H1 (cell line): Measurements from ENCODE around the gene GHRL. TPM values are rescaled to one million over a fixed set of nuclear protein-coding genes. Genes with fewer than 3 reads are reported as not detected.

Source experiments
- CEBPB ChIP-seq: IDR thresholded peaks from 2 replicates; pipeline ENCODE4 v1.6.1; 2012; ENCODE audit warnings: low read depth, low read length
- GTF2F1 ChIP-seq: IDR thresholded peaks from 2 replicates; pipeline ENCODE4 v1.6.1; 2012; ENCODE audit warnings: low read depth, low read length, improper control_type of control experiment, borderline replicate concordance
- RBBP5 ChIP-seq: IDR thresholded peaks from 2 replicates; pipeline ENCODE4 v1.7.1; 2012; ENCODE audit warnings: low read depth, mild to moderate bottlenecking, inconsistent platforms, low read length, moderate library complexity, borderline replicate concordance
- SAP30 ChIP-seq: fragments of 300-600 bp; sonication (generic); IDR thresholded peaks from 2 replicates; pipeline ENCODE4 v1.7.1; 2012; ENCODE audit warnings: low read length, moderate library complexity, mild to moderate bottlenecking, inconsistent platforms; ENCODE audit not compliant: insufficient read depth, insufficient replicate concordance
- SUZ12 ChIP-seq: fragments of 200-600 bp; sonication (generic); IDR thresholded peaks from 2 replicates; pipeline ENCODE4 v1.6.1; 2012; ENCODE audit warnings: mild to moderate bottlenecking, inconsistent platforms, low read length, moderate library complexity, mixed read lengths
- TEAD4 ChIP-seq: IDR thresholded peaks from 2 replicates; pipeline ENCODE4 v1.6.1; 2012; ENCODE audit warnings: low read depth, low read length, inconsistent platforms, mixed read lengths
- polyA plus RNA-seq, 7 experiments: library from polyadenylated mRNA; depleted of rRNA in 3 of 7; stranded (reverse) in 5 of 7; unstranded in 2 of 7; fragments of >200 nt in 5 of 7; fragments of 200-250 nt in 2 of 7; gene quantifications; 1 replicate in 5 of 7; 2 replicates in 1 of 7; 4 replicates in 1 of 7; pipeline versions ENCODE4 v1.2.1 to v1.2.3, GENCODE V29; 2011 to 2013; ENCODE audit warnings: missing spikeins in 2 of 7, mixed read lengths in 2 of 7
- total RNA-seq: library from RNA; stranded (reverse); fragmentation: NEBNext Ultra II Directional; extraction: Animal tissue kit (Norgen Biotek cat#: 25700); gene quantifications from 2 replicates; pipeline ENCODE4 v1.2.1, GENCODE V29; 2021
- TF ChIP-seq, protein P1 (sequence below): fragments of 300-600 bp; sonication (generic); IDR thresholded peaks from 2 replicates; pipeline ENCODE4 v1.7.1; 2012; ENCODE audit warnings: low read length, moderate library complexity, mild to moderate bottlenecking, inconsistent platforms; ENCODE audit not compliant: insufficient replicate concordance
- TF ChIP-seq, protein P2 (sequence below): IDR thresholded peaks from 2 replicates; pipeline ENCODE4 v1.6.1; 2012; ENCODE audit warnings: low read length, inconsistent platforms
- TF ChIP-seq, protein P3 (sequence below): IDR thresholded peaks from 2 replicates; pipeline ENCODE4 v1.6.1; 2011; ENCODE audit warnings: low read length, improper control_type of control experiment

GHRL gene
- total and polyA plus RNA-seq, 2 of the 8 experiments (the other 6 are each of a cell fraction or from before 2014, with no cell fraction given), result 0.32 to 0.35 TPM

DNA sequence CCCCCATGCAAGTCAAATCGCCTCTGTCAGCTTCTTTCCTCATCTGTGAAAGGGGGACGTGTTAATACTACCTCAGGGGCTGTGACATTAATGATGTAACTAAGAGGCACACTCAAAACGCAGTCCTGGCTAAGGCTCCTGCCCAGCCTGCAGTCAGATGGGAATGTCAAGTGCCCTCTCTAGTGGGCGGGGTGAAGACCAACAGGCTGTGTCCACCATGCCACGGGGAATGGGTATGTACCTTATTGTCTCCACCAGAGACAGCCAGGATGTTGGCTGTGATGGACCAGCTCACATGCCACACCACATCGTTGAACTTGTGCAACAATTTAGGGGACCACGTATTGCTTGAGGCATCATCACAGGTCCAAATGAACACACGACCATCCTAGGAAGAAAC lies 11.0 kb upstream of the GHRL start (continued):
- TF ChIP-seq, protein P1, sequence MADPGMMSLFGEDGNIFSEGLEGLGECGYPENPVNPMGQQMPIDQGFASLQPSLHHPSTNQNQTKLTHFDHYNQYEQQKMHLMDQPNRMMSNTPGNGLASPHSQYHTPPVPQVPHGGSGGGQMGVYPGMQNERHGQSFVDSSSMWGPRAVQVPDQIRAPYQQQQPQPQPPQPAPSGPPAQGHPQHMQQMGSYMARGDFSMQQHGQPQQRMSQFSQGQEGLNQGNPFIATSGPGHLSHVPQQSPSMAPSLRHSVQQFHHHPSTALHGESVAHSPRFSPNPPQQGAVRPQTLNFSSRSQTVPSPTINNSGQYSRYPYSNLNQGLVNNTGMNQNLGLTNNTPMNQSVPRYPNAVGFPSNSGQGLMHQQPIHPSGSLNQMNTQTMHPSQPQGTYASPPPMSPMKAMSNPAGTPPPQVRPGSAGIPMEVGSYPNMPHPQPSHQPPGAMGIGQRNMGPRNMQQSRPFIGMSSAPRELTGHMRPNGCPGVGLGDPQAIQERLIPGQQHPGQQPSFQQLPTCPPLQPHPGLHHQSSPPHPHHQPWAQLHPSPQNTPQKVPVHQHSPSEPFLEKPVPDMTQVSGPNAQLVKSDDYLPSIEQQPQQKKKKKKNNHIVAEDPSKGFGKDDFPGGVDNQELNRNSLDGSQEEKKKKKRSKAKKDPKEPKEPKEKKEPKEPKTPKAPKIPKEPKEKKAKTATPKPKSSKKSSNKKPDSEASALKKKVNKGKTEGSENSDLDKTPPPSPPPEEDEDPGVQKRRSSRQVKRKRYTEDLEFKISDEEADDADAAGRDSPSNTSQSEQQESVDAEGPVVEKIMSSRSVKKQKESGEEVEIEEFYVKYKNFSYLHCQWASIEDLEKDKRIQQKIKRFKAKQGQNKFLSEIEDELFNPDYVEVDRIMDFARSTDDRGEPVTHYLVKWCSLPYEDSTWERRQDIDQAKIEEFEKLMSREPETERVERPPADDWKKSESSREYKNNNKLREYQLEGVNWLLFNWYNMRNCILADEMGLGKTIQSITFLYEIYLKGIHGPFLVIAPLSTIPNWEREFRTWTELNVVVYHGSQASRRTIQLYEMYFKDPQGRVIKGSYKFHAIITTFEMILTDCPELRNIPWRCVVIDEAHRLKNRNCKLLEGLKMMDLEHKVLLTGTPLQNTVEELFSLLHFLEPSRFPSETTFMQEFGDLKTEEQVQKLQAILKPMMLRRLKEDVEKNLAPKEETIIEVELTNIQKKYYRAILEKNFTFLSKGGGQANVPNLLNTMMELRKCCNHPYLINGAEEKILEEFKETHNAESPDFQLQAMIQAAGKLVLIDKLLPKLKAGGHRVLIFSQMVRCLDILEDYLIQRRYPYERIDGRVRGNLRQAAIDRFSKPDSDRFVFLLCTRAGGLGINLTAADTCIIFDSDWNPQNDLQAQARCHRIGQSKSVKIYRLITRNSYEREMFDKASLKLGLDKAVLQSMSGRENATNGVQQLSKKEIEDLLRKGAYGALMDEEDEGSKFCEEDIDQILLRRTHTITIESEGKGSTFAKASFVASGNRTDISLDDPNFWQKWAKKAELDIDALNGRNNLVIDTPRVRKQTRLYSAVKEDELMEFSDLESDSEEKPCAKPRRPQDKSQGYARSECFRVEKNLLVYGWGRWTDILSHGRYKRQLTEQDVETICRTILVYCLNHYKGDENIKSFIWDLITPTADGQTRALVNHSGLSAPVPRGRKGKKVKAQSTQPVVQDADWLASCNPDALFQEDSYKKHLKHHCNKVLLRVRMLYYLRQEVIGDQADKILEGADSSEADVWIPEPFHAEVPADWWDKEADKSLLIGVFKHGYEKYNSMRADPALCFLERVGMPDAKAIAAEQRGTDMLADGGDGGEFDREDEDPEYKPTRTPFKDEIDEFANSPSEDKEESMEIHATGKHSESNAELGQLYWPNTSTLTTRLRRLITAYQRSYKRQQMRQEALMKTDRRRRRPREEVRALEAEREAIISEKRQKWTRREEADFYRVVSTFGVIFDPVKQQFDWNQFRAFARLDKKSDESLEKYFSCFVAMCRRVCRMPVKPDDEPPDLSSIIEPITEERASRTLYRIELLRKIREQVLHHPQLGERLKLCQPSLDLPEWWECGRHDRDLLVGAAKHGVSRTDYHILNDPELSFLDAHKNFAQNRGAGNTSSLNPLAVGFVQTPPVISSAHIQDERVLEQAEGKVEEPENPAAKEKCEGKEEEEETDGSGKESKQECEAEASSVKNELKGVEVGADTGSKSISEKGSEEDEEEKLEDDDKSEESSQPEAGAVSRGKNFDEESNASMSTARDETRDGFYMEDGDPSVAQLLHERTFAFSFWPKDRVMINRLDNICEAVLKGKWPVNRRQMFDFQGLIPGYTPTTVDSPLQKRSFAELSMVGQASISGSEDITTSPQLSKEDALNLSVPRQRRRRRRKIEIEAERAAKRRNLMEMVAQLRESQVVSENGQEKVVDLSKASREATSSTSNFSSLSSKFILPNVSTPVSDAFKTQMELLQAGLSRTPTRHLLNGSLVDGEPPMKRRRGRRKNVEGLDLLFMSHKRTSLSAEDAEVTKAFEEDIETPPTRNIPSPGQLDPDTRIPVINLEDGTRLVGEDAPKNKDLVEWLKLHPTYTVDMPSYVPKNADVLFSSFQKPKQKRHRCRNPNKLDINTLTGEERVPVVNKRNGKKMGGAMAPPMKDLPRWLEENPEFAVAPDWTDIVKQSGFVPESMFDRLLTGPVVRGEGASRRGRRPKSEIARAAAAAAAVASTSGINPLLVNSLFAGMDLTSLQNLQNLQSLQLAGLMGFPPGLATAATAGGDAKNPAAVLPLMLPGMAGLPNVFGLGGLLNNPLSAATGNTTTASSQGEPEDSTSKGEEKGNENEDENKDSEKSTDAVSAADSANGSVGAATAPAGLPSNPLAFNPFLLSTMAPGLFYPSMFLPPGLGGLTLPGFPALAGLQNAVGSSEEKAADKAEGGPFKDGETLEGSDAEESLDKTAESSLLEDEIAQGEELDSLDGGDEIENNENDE, result no peak
- TF ChIP-seq SAP30 (no peak), RBBP5 (no peak), SUZ12 (no peak), TEAD4 (no peak), CEBPB (no peak), GTF2F1 (no peak)
- TF ChIP-seq, protein P2, sequence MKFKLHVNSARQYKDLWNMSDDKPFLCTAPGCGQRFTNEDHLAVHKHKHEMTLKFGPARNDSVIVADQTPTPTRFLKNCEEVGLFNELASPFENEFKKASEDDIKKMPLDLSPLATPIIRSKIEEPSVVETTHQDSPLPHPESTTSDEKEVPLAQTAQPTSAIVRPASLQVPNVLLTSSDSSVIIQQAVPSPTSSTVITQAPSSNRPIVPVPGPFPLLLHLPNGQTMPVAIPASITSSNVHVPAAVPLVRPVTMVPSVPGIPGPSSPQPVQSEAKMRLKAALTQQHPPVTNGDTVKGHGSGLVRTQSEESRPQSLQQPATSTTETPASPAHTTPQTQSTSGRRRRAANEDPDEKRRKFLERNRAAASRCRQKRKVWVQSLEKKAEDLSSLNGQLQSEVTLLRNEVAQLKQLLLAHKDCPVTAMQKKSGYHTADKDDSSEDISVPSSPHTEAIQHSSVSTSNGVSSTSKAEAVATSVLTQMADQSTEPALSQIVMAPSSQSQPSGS, result no peak
- TF ChIP-seq, protein P3, sequence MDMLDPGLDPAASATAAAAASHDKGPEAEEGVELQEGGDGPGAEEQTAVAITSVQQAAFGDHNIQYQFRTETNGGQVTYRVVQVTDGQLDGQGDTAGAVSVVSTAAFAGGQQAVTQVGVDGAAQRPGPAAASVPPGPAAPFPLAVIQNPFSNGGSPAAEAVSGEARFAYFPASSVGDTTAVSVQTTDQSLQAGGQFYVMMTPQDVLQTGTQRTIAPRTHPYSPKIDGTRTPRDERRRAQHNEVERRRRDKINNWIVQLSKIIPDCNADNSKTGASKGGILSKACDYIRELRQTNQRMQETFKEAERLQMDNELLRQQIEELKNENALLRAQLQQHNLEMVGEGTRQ, result no peak
